HG02938 (cell line): ENCODE measurements around the gene TTYH3.
"Not testable (repeated sequence)": the region's sequence is repeated elsewhere in the genome, so short reads cannot be mapped to it uniquely, and the experiment has no call there.

Source experiments
- ATAC-seq: cut with Tn5 transposase; IDR thresholded peaks from one replicate; pipeline ENCODE4 v1.9.1; 2021; ENCODE audit warnings: mild to moderate bottlenecking, moderate library complexity; ENCODE audit not compliant: unreplicated experiment

The TTYH3 gene

GRCh38 chr7:2631946-2632732, at the start of gene TTYH3:
TSS of gene TTYH3 (plus strand) at chr7:2631986. CDS start at chr7:2632156, 170 bp downstream.
- peak; percentile 29 for ATAC-seq

- no peak for ATAC-seq
Measured at GRCh38 chr7:2582006-2582735, 49.6 kb upstream of the TTYH3 start.

- no peak for ATAC-seq
Measured at GRCh38 chr7:2583798-2584580, 47.8 kb upstream of the TTYH3 start.

GRCh38 chr7:2585446-2585845, 46.3 kb upstream of the TTYH3 start:
- ATAC-seq, result no peak

GRCh38 chr7:2586326-2587020, 45.3 kb upstream of the TTYH3 start:
- no peak for ATAC-seq

GRCh38 chr7:2587134-2587533, 44.7 kb upstream of the TTYH3 start:
- no peak for ATAC-seq

GRCh38 chr7:2587778-2588177, 44.0 kb upstream of the TTYH3 start:
- no peak for ATAC-seq

GRCh38 chr7:2589341-2589740, 42.4 kb upstream of the TTYH3 start:
- ATAC-seq, result no peak

GRCh38 chr7:2589941-2590340, 41.8 kb upstream of the TTYH3 start:
- not testable (repeated sequence) for ATAC-seq

GRCh38 chr7:2592375-2592865, 39.4 kb upstream of the TTYH3 start:
- no peak for ATAC-seq

GRCh38 chr7:2593036-2593727, 38.6 kb upstream of the TTYH3 start:
- no peak for ATAC-seq

GRCh38 chr7:2594599-2594998, 37.2 kb upstream of the TTYH3 start:
- no peak for ATAC-seq

GRCh38 chr7:2595258-2595860, 36.4 kb upstream of the TTYH3 start:
- ATAC-seq, result no peak

- no peak for ATAC-seq
Measured at GRCh38 chr7:2596464-2597272, 35.1 kb upstream of the TTYH3 start.

GRCh38 chr7:2597273-2597640, 34.5 kb upstream of the TTYH3 start:
- no peak for ATAC-seq

GRCh38 chr7:2598154-2598823, 33.5 kb upstream of the TTYH3 start:
- ATAC-seq, result no peak

- ATAC-seq, result no peak
Measured at GRCh38 chr7:2601065-2601464, 30.7 kb upstream of the TTYH3 start.

GRCh38 chr7:2601907-2602306, 29.9 kb upstream of the TTYH3 start:
- no peak for ATAC-seq
